ENCODE measurements around the gene TLCD1.

TLCD1 gene

GRCh38 chr17:28686296-28686695 lies 39.7 kb downstream of the TLCD1 start:
- DNase-seq (ENCODE audit: low read depth), result no peak

GRCh38 chr17:28685366-28685765 lies 40.7 kb downstream of the TLCD1 start:
- no peak for DNase-seq (ENCODE audit: low read depth)

GRCh38 chr17:28684963-28685362 lies 41.1 kb downstream of the TLCD1 start:
- no peak for DNase-seq (ENCODE audit: low read depth)

GRCh38 chr17:28682655-28683054 lies 43.4 kb downstream of the TLCD1 start:
- DNase-seq (ENCODE audit: low read depth), result no peak

DNA sequence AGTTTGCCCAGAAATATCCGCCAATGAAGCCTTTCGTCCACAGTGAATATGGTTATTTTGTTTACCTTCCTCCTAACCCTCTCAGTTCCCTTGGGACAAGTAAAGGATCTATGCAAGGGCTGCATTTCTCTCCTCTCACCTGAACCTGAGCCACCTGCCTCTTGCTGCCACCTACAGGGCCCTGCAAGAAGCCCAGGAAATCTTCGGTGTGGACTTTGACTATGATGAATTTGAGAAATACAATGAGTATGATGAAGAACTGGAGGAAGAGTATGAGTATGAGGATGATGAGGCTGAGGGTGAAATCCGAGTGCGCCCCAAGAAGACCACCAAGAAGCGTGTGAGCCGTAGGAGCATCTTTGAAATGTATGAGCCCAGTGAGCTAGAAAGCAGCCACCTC lies 50.1 kb downstream of the TLCD1 start:
- DNase-seq (ENCODE audit: low read depth), result no peak

- no peak for DNase-seq (ENCODE audit: low read depth)
Observed at GRCh38 chr17:28675490-28675889, 50.5 kb downstream of the TLCD1 start.
